HG03095 (cell line): Measurements from ENCODE around the gene ALOXE3.
"Not testable (repeated sequence)": the region's sequence is repeated elsewhere in the genome, so short reads cannot be mapped to it uniquely, and the experiment has no call there.

ENCODE experiments used
- ATAC-seq: cut with Tn5 transposase; IDR thresholded peaks from one replicate; pipeline ENCODE4 v1.9.1; 2021; ENCODE audit warnings: moderate library complexity; ENCODE audit not compliant: unreplicated experiment

Gene ALOXE3

GRCh38 chr17:8073627-8074484, 44.5 kb downstream of the ALOXE3 start:
- ATAC-seq, result no peak

- ATAC-seq, result no peak
Observed at GRCh38 chr17:8072729-8073461, 45.4 kb downstream of the ALOXE3 start.

- no peak for ATAC-seq
Observed at GRCh38 chr17:8072341-8072728, 46.0 kb downstream of the ALOXE3 start.

GRCh38 chr17:8071496-8071895, 46.8 kb downstream of the ALOXE3 start:
- ATAC-seq, result no peak

GRCh38 chr17:8069587-8069860, 48.8 kb downstream of the ALOXE3 start:
- ATAC-seq, result no peak

GRCh38 chr17:8068736-8069586, 49.4 kb downstream of the ALOXE3 start:
- no peak for ATAC-seq

- no peak for ATAC-seq
Observed at GRCh38 chr17:8067806-8068205, 50.5 kb downstream of the ALOXE3 start.

- ATAC-seq, result no peak
Observed at GRCh38 chr17:8066841-8067775, 51.2 kb downstream of the ALOXE3 start.

GRCh38 chr17:8064561-8065019, 53.7 kb downstream of the ALOXE3 start:
- no peak for ATAC-seq

GRCh38 chr17:8063761-8064534, 54.4 kb downstream of the ALOXE3 start:
- no peak for ATAC-seq

GRCh38 chr17:8062807-8063483, 55.4 kb downstream of the ALOXE3 start:
- no peak for ATAC-seq

GRCh38 chr17:8062435-8062806, 55.9 kb downstream of the ALOXE3 start:
- no peak for ATAC-seq

- ATAC-seq, result not testable (repeated sequence)
Observed at GRCh38 chr17:8061851-8062250, 56.5 kb downstream of the ALOXE3 start.

- no peak for ATAC-seq
Observed at GRCh38 chr17:8060274-8060673, 58.0 kb downstream of the ALOXE3 start.

GRCh38 chr17:8059131-8059530, 59.2 kb downstream of the ALOXE3 start:
- no peak for ATAC-seq

- no peak for ATAC-seq
Observed at GRCh38 chr17:8057691-8058114, 60.6 kb downstream of the ALOXE3 start.

GRCh38 chr17:8056976-8057625, 61.2 kb downstream of the ALOXE3 start:
- no peak for ATAC-seq

GRCh38 chr17:8056232-8056975, 61.9 kb downstream of the ALOXE3 start:
- no peak for ATAC-seq
